Measurements from ENCODE around the gene TTC16. TPM values are rescaled to one million over a fixed set of nuclear protein-coding genes. Genes with fewer than 3 reads are reported as not detected.
"Not testable (repeated sequence)": the region's sequence is repeated elsewhere in the genome, so short reads cannot be mapped to it uniquely, and the experiment has no call there.

The TTC16 gene
- total RNA-seq, 1 experiment from 2014 or later, result not detected

- H3K27me3 Mint-ChIP-seq (ENCODE audit: low read depth), result peaks cover 58% of the 10 kb centered on the region
- ATAC-seq (peak; percentile 48), DNase-seq (ENCODE audit: low spot score) (peak; percentile 82)
- H3K4me3 Mint-ChIP-seq, result peak overlapping the region; percentile 62
- peaks cover 4% of the 10 kb centered on the region; the same call in 1 of the 2 replicates for H3K4me1 Mint-ChIP-seq
- H3K9me3 Mint-ChIP-seq, result no peaks in the 10 kb centered on the region
- ChIA-PET POLR2A (interaction anchor here (0.5 to 0.9 kb wide), 2 partner anchors 16 to 38 kb away, joined by 3 to 4 read pairs; no protein-coding TSS in a partner anchor), CTCF (interaction anchor here (0.6 to 3.3 kb wide), 12 partner anchors 8 to 252 kb away, joined by 3 to 34 read pairs (median 6); partner anchors contain the start of genes ENG and TOR2A)
- no peak for TF ChIP-seq ATF3 (CRISPR knock-in tag; conservative IDR thresholded peaks at IDR 0.05)
- TF ChIP-seq SP1 (CRISPR knock-in tag; conservative IDR thresholded peaks at IDR 0.05), result no peak
- TF ChIP-seq MAX (CRISPR knock-in tag; IDR thresholded peaks at IDR 0.05), result no peak
- no peak for TF ChIP-seq FOXK1 (CRISPR knock-in tag; IDR thresholded peaks at IDR 0.05)
- TF ChIP-seq AR (CRISPR knock-in tag; IDR thresholded peaks at IDR 0.05), result no peak
- TF ChIP-seq CDX4 (CRISPR knock-in tag; IDR thresholded peaks at IDR 0.05; ENCODE audit: borderline replicate concordance), result no peak
- no peak for TF ChIP-seq NR1H2 (CRISPR knock-in tag; IDR thresholded peaks at IDR 0.05)
- TF ChIP-seq HMGA2 (CRISPR knock-in tag; IDR thresholded peaks at IDR 0.05), result no peak
- no peak for TF ChIP-seq ZNF396 (CRISPR knock-in tag; IDR thresholded peaks at IDR 0.05; ENCODE audit: borderline replicate concordance)
- no peaks in the 10 kb centered on the region for H3K36me3 Mint-ChIP-seq
- no peak overlapping the region for H3K27ac Mint-ChIP-seq
Observed at GRCh38 chr9:127755061-127756060, 39.5 kb downstream of the TTC16 start.

- Mint-ChIP-seq H3K27me3 (ENCODE audit: low read depth) (peaks cover 56% of the 10 kb centered on the region), H3K4me1 (peaks cover 6% of the 10 kb centered on the region; the same call in 1 of the 2 replicates), H3K27ac (no peak overlapping the region), H3K9me3 (no peaks in the 10 kb centered on the region), H3K4me3 (peak overlapping the region; percentile 62; the same call in 1 of the 2 replicates), H3K36me3 (no peaks in the 10 kb centered on the region)
- TF ChIP-seq ERG (CRISPR knock-in tag; IDR thresholded peaks at IDR 0.05) (no peak), ZNF138 (CRISPR knock-in tag; conservative IDR thresholded peaks at IDR 0.05) (no peak), E2F1 (CRISPR knock-in tag; IDR thresholded peaks at IDR 0.05) (0 out of 2 replicates have a peak, but pooled peaks have one; percentile 1), OVOL2 (CRISPR knock-in tag; IDR thresholded peaks at IDR 0.05; ENCODE audit: borderline replicate concordance) (no peak), ZNF416 (CRISPR knock-in tag; IDR thresholded peaks at IDR 0.05) (no peak), TEAD4 (CRISPR knock-in tag; IDR thresholded peaks at IDR 0.05) (no peak), RORB (CRISPR knock-in tag; IDR thresholded peaks at IDR 0.05) (no peak)
- CTCF ChIA-PET, result interaction anchor here (0.6 to 3.3 kb wide), 7 partner anchors 14 to 252 kb away, joined by 3 to 34 read pairs (median 10); partner anchors contain the start of gene TOR2A
- ATAC-seq (no peak), DNase-seq (ENCODE audit: low spot score) (no peak)
- POLR2A ChIA-PET, result interaction anchor here (0.9 kb wide), 1 partner anchor 15 kb away, joined by 4 read pairs; no protein-coding TSS in a partner anchor
Observed at GRCh38 chr9:127756233-127756632, 40.4 kb downstream of the TTC16 start.

- ChIA-PET CTCF (interaction anchor here (0.6 to 3.3 kb wide), 4 partner anchors 14 to 170 kb away, joined by 3 to 28 read pairs (median 6); no protein-coding TSS in a partner anchor), POLR2A (interaction anchor here (2.4 kb wide), 1 partner anchor 14 kb away, joined by 5 read pairs; no protein-coding TSS in a partner anchor)
- not testable (repeated sequence) for H3K36me3 Mint-ChIP-seq; DNase-seq (ENCODE audit: low spot score); H3K27ac Mint-ChIP-seq; H3K9me3 Mint-ChIP-seq; ATAC-seq; H3K4me3 Mint-ChIP-seq
- H3K4me1 Mint-ChIP-seq, result peaks cover 10% of the 10 kb centered on the region; the same call in 1 of the 2 replicates
- peaks cover 51% of the 10 kb centered on the region for H3K27me3 Mint-ChIP-seq (ENCODE audit: low read depth)
Observed at GRCh38 chr9:127756776-127757175, 40.9 kb downstream of the TTC16 start.
